HG03060 (cell line): ENCODE measurements around the gene MELTF.

Source experiments
- ATAC-seq: cut with Tn5 transposase; IDR thresholded peaks from one replicate; pipeline ENCODE4 v1.9.1; 2021; ENCODE audit warnings: low read depth, moderate number of reproducible peaks; ENCODE audit not compliant: unreplicated experiment

The MELTF gene

DNA sequence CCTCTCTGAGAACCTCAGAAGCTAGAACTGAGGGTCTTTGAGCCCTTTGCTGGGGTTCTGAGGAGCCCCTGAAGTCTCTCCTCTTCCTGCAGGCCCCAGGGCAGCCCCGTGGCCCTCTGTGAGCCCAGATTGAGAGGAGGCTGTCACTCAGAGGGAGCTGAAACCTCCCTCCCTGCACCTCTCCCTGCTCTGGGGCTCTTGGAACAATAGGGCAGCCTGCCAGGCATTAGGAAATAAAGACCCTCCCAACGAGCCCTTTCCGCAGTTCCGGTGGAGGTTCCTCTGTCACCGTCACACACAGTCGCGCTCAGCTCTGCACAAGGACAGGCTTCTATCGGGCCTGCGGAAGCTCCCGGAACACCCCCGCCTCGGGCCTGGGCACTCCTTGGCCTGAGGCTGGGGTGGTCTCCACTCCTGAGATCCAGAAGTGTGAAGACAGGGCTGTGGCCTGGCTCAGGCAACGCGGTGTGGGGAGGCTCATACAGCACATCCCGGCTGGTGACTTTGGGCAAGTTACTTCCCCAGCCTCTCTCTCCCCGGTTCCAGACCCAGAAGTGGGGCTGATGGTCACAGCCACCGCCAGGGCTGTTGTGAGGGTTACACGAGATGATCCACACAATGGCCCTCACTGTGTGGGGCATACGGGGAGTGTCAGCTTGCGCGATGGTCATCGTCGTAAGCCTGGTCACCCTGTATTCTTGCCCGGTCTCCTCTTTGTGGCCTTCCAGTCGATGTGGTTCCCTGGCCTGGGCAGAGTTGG lies 17.7 kb downstream of the MELTF start:
- no peak for ATAC-seq

DNA sequence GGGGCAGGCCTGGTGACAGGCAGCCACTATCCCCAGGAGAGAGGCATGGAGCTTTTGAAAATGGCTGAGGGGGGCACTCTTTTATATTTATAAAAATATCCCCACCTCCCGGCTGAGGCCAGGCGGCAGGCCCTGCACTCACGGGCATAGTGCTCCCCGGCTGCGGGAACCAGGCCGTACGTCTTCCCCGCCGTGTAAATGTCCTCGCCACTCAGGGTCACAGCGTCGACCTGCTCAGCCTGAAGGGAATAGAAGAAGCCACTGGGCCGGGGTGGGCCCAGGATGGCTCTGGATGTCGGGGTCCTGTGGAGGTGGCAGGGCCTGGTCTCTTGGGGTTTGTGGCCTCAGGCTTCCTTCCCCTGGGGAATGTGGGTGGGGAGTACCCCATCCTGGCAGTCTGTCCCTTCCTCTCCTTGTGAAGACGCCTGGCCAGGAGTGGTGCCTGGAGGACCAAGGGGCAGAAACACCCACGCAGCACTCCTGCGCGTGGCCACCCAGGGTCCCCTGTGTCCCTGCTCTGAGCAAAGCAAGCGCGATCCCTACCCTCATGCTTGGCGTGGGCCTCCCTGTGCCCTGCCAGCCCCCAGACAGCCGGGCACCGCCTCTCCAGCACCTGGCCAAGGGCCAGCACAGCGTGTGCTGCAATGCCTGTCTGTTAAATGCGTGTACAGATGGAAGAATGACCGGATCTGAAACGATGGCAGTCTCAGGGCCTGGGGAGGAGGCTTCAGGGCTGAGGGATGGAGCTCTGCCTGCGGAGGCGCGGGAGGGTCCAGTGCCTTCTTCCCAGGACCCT lies 18.9 kb downstream of the MELTF start:
- ATAC-seq = no peak

DNA sequence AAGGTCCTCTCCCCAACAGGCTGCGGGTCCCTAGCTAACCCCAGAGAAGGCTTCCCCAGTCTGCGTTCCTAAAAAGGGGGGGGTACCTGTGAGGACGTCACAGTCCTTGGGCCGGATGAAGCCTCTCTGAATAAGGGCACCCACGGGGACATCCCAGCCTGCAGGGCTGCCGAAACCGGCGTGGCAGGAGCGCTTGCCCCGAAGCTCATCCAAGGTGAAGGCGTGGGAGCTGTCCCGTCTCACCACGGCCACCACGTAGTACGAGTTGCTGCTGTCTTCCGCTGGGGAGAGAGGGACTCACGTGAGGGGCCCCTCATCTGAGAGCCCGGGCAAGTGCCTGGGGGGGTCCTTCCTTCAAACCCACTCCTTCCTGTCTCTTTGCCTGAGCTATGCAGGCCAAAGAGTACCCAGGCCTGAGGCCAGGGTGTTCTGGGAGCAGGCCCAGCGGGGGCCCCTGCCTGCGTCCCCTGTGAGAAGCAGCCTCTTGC lies 20.0 kb downstream of the MELTF start:
- no peak for ATAC-seq

DNA sequence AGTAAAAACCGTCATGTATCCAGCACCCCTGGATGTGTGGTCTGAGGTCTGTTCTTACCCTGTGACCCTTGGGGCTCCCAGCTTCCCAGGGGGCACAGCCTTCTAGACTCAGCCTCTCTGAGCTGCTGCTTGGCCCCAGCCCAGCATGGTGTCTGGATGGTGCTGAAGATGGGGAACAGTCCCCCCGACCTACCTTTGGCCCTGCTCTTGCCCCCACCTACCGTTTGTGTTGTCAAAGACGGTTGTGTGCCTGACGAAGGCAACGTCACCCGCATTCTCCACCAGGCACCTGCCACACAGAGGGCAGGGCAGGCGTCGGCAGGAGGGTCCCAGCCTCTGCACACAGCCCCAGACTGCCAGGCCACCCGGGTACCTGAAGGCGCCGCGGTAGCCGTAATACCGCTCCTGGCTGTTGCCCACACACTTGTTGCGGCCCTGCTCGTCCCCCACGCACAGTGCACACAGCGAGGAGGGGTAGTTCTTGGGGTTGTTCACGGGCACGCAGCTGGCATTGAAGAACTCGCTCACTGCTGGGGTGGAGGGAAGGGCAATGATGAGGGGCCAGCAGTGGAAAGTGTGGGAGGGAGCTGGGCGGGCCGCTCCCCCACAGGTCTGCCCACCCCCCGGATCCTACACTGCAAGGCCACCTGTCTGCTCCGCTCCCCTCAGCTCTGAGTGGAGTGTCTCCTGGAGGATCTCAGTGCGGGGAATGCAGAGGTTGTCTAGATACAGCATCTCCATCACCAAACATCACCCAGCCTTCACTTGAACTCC lies 21.0 kb downstream of the MELTF start:
- no peak for ATAC-seq

DNA sequence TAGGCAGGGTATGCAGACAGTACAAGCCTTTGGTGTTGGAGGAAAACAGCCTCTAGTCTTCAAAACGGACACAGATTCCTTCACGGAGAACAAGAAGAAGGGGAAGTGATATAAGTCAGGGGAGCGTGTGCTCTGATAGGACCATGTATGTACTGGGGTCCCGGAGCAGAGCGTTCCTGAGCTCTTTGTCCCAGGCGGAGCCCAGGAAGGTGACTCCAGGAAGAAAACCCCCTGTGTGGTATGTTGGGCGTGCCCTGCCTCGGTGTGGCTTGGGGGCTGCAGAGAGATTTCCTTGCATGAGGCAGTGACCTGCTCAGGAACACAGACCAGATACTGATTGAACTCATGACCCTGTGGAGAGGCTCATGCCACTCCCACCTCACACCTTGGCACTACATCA lies 21.7 kb downstream of the MELTF start:
- ATAC-seq = no peak

DNA sequence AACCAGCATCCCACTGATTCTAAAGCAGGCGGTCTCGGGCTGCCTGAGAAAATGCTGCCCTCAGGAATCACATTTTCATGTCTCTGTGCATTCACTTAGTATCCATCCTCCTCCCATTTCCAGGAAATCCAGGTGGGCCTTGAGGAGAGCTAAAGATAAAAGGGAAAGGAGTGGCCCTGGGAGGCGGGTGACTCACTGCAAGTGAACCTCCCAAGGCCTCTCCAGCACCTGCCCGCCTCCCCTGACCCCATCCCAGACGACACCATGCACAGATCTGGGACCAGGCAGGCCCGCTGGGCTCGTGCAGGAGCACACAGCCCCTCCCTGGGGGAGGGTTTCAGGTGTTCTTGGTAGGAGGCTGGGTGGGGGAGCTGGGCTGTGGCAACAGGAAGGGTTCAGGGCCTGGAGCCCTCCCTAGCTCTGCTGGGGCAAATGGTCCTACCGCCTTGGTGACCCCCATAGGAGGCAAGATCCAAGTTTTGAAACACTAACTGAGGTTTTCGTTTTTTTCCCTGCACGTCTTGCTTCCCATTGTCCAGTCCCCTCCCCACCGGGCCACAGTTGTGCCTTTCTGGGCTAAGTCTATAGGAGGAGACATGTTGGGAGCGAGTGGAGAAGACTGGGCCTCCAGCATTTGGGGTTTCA lies 22.2 kb downstream of the MELTF start:
- no peak for ATAC-seq

DNA sequence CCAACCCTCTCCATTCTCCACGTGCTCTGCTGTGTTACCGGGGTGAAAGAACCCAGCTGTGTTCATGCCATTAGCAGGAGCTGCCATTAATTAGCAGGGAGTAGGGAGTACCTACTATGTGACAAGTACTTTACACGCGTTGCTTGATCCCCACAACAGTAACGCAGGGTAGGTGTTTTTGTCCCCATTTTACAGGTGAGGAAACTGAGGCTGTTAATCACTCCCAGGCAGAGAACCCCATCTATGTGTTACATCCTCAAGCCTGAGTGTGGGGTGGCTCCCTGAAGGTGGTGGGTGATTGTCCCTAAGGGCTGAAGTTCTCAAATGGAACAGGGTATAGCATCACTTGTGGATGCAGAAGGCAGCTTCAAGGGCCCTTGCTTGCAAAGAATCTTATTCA lies 22.8 kb downstream of the MELTF start:
- ATAC-seq = no peak

DNA sequence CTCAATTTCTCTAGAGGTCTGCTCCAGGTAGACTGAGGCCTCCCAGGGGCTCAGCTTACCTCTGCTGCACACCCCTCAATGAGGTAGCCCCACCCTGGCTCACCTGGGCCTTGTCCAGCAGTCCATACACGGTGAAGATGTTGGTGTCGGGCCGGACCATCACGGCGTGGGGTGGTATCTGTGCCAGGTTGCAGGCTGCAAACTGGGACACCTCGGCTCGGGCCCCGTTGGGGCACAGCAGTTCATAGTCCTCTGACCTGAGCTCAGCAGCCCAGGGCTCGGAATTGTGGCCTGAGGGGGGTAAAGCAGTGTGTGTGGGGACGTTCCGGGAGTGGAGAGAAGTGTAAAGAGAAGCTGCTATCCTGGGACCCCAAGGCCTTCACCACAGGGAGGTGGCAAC lies 23.2 kb downstream of the MELTF start:
- no peak for ATAC-seq

DNA sequence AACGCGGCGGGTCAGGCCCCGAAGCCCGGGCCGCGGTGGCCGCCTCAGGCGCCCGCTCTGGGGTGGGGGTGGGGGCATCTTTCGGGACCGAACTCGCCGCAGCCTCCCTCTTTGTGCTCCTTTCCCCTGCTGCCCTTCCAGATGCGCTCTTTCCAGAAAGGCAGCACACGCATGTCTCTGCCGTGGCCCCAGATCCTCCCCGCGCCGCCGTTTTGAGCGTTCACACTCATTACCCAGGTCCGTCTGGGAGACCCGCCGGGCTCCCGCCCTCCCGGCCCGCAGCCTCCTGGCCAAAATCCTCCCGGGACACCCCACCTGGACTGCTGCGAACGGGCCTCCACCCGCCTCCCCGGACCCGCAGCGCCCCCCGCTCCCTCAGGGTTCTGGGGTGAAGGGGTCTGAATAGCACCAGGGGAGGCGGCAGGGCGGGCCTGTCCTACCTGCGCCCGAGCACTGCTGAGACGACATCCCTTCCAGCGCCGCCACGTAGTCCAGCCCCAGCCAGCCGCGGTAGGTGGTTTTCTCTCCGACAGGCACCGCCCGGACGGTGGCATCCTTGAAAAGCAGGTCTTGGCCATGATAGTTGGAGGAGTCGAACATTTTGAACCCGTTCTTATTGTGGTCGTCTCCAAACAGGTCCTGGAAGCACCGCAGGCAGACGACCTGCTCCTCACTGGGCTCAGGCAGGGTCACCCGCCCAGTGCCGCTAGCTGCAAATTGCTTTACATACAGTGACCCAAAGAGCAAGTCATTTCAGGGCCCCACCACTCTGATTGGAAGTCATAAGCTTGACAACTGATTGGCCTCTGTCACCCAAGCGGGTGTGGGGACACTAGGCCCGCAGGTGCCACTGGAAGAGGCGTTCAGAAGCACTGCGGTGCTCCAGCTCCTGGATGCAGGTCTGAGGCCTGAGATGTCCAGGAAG lies 25.9 kb downstream of the MELTF start:
- ATAC-seq = no peak

DNA sequence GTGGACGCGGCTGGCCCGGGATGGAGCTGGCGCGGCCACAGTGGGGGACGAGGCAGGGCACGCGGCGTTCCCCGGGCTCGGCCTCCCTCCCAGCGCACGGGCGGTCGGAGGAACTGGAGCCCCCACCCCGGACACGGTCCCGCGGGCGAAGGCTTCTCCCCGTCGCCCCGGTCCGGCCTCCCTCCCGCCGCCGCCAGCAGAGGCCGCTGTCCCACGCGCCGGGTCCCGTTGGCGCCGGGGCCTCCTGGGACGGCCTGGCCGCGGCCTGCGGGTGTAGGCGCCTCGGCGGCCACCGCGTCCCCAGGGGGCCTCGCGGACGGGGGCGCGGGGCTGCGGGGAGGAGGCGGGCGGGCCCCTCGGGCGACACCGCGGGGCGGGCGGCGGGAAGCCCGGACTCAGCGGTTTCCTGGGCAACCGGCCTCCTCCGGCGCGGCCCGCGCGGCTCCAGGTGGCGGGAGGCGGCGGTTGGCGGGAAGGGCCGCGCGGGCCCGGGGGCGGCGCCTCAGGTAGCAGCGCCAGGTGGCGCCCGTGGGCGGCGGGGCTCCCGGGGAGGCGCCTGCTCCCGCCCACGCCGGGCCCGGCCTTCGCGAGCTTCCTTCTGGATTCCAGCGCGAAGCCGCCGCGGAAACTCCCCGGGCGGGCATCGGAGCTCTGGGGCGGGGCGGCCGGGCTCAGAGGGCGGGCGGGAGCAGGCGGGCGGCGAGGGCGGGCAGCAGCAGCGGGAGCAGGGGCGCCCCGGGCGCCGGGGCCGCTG lies 26.7 kb downstream of the MELTF start:
- ATAC-seq = no peak

DNA sequence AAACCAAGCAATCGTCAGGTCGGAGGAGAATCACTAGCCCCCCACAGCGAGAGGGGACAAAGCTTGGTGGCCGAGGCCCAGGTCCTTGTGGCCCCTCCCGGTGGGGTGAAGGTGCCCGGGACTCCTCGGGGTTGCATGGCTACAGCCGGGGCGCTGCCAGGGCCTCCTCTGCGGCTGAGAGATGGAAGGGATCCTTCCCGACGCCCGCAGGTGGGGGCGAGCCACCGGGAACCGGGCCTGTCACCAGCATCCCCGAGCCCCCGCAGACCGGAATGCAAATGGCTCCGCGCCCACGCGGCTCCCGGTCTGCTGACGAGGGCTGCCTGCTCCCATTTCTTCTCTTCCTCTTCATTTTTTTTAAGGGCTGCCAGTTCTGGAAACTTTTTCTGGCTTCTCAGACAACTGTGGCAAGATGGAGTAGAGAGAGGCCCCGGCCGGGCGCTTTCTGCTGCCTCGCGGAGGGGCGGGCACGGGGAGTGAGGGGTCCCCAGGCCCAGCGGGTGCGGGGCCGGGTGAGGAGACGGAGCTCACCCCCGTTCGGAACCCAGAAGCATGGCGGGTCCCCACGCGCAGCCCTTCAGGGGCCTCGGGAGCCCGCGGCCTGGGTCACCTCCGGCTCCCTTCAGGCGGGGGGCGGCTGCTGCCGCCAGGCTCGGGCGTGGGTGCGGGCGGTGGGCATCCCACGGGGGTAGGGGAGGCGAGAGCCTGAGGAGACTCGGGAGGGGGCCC lies 27.5 kb downstream of the MELTF start:
- no peak for ATAC-seq

DNA sequence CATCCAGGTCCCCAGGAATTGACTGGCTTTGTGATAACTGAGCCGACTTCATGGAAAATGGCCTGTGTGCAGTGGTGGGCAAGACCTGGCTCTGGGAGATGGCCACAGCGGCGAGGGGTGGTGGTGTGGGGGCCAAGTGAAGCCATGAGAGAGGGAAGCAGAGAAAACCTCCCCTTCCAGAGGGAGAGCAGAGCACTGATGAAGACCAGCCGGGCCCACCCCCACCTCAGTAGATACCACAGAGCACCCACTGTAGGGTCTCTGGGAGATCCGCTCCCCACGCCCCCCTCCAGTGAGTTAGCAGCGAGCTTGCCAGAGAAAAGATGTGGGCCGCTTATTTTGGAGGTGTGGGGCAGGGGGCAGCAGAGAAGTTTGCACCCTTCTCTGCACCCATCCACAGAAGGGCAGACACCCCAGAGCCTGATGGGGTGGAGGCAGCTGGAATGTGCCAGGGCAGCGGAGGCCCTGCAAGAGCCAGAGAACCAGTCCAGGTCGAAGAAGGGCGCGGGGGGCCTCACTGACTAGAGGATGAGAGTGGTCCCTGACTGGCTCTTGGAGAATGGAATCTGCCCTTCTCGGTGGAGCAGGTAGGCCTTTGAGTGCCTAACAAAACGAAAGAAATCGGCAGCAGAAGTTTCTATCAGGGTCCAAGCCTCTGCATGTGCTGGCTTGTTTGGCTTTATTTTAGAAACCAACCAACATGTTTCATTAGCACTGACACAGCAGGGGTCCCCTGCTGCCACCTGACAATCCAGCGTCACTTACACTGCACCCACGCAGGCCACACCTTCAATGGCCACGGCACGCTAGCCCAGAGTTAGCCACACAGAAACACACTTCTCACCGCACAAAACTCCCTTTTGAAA lies 28.3 kb downstream of the MELTF start:
- no peak for ATAC-seq

DNA sequence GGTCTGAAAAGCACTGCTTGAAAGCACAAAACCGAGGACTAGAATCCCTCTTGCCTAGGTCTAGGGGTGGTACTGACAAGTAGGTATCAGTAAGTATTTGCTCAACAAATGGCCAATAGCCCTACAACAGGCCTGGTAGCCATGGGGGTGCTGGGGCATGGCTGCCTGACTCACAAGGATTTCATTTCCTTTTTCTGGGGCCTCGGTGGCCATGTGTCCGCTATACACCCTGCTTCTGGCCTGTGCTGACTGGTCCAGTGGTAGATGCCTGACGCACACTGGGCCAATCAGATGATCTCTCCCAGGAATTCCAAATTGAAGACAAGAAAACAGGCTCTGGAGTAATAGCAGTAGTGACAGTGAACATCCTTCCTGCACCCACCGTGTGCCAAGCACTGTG lies 29.4 kb downstream of the MELTF start:
- ATAC-seq = no peak

DNA sequence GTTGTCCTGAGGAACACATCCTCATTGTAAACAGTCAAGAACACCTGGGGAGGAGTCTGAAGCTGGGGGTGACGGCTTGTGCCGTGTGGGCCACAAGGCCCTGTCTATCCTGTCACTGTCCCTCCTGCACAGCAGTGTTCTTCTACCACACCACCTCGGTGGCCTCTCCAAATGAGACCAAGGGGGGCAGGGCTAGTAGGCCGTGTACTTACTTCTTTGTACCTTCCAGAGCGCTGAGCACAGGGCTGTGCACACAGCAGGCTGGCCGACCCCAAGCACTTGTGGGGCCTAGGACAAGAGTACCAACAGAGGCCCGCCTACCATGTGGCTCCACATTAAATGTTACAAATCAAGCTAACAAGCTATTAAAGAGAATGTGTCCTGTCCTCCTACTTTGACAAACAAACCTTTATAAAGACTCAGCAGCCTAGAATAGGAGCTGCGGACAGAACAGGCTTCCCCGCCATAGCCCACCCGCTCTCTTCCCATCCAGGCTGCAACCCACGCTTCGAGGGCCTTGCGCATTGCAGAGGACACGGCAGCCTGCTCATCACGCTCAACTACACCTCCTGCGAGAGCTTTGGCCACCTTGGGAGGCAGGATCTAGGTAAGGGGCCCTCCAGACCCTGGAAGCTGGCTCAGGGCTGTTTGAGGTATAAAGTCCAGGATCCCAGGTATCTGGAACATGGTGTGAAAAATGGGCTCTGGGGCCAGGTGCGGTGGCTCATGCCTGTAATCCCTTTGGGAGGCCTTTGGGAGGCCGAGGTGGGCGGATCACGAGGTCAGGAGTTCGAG lies 30.5 kb downstream of the MELTF start:
- ATAC-seq = no peak

DNA sequence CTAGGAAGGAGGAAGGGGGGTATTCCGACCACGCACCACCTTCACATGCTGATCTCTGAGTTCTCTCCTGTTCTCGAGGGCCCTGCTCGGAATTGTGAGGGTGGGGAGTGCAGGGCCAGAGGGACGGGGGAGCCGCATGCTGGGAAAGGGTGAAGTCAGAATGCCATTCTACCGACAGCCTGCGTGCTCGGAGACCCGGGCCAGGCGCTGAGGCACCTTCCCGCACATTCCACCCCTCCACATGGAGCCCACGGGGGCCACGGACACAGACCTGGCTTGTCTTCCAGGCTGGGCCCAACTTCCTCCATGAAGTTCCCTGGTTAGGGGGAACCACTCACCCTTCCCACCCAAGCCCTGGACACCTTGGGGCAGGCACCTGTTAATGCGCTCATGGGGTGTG lies 32.3 kb downstream of the MELTF start:
- ATAC-seq = no peak

DNA sequence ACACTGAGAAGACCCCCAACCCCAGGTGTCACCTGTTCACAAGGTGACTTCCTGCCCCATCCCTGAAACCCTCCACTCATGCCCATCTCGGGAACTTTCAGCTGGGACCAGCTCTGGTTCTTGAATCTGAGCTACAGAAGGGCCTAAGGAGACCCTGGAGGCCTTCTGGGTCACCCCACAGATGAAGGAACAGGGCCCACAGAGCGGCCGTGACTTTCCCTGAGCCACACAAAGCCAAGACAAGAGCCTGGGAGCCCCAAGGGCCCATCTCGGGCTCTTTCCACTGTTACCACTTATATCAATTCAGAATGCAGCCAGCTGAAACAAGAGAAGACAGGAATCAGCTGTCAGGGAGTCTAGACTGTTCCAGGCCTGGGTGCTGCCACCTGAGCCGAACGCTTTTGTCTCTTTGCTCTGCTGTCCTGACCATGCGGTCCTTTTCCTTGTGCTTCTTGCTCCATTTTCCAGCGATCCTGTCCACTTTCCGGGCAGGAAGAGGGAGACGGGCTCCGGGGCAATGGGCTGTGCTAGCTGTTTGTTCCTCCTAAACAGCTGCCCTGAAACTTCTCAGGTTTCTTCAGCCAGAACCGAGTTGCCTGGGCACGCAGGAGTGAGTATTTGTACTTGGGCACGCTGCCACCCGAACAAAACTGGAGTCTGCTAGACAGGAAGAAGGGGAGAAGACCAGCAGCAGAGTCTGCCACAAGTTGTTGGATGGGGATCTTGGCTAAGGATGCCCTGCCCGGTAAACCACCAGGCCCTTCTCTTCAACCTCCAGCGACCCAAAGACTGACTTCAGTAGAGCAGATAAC lies 33.0 kb downstream of the MELTF start:
- ATAC-seq = no peak
